H1 (cell line): ENCODE measurements around the gene LRRFIP1. TPM values are rescaled to one million over a fixed set of nuclear protein-coding genes. Genes with fewer than 3 reads are reported as not detected.

Source experiments
- CTCF ChIA-PET: fragments of 300-600 bp; sonication (Branson Sonifier 250); formaldehyde crosslinking; loops from one replicate; lab custom pipeline; 2021; ENCODE audit not compliant: partially characterized antibody; lab: Charles Lee
- POLR2A ChIA-PET: fragments of 300-600 bp; sonication (Branson Sonifier 250); formaldehyde crosslinking; loops from one replicate; lab custom pipeline; 2021; ENCODE audit warnings: inconsistent platforms; ENCODE audit not compliant: partially characterized antibody; lab: Charles Lee
- DNase-seq, 2 experiments: peaks; one replicate each; pipeline versions ENCODE4 v3.0.0 to v3.0.0-alpha.2; 2010 to 2022; ENCODE audit warnings: low spot score in 2 of 2, low read depth in 1 of 2, mixed read lengths in 1 of 2
- FAIRE-seq: peaks from 2 replicates; lab custom pipeline; 2011; peaks lifted over from hg19 to GRCh38; lab: Jason Lieb, UNC
- H2AFZ ChIP-seq: 2 replicates; pipeline ENCODE4 v1.8.1; 2012; ENCODE audit warnings: low read length, inconsistent platforms
- H2AK5ac ChIP-seq: 2 replicates; pipeline ENCODE4 v1.6.1; 2013; ENCODE audit warnings: low read depth, low read length
- H2BK120ac ChIP-seq: replicated peaks from 2 replicates; pipeline ENCODE3; 2013; ENCODE audit warnings: low read depth, low read length, inconsistent platforms
- H2BK12ac ChIP-seq: 2 replicates; pipeline ENCODE4 v1.6.1; 2013; ENCODE audit warnings: low read depth, low read length
- H2BK15ac ChIP-seq: 2 replicates; pipeline ENCODE4 v1.6.1; 2013; ENCODE audit warnings: low read length
- H2BK20ac ChIP-seq: 2 replicates; pipeline ENCODE4 v1.6.1; 2013; ENCODE audit warnings: low read length
- H2BK5ac ChIP-seq: 2 replicates; pipeline ENCODE4 v1.6.1; 2013; ENCODE audit warnings: low read depth, low read length
- H3K14ac ChIP-seq: 2 replicates; pipeline ENCODE4 v1.6.1; 2013; ENCODE audit warnings: inconsistent platforms; ENCODE audit not compliant: insufficient read length
- H3K18ac ChIP-seq: 2 replicates; pipeline ENCODE4 v1.6.1; 2013; ENCODE audit warnings: low read length; ENCODE audit errors: extremely low read depth
- H3K23ac ChIP-seq: 2 replicates; pipeline ENCODE4 v1.6.1; 2013; ENCODE audit warnings: inconsistent platforms; ENCODE audit not compliant: insufficient read length
- H3K23me2 ChIP-seq: 2 replicates; pipeline ENCODE4 v1.6.1; 2013; ENCODE audit warnings: low read depth, low read length
- H3K27ac ChIP-seq: 2 replicates; pipeline ENCODE4 v1.6.1; 2011; ENCODE audit warnings: low read depth, low read length, inconsistent platforms
- H3K27me3 ChIP-seq, 4 experiments: replicated peaks in 1 of 4; 1 replicate in 1 of 4; 2 replicates in 3 of 4; pipeline versions ENCODE4 v1.6.1 to v1.8.1; 2011 to 2013; ENCODE audit warnings: low read length in 3 of 4, mild to moderate bottlenecking in 3 of 4, inconsistent platforms in 2 of 4, mixed read lengths in 2 of 4, moderate library complexity in 1 of 4; ENCODE audit not compliant: control insufficient read depth in 3 of 4, insufficient read depth in 3 of 4; ENCODE audit errors: extremely low read depth in 1 of 4
- H3K36me3 ChIP-seq, 4 experiments: 2 replicates each; pipeline versions ENCODE4 v1.6.1 to v1.8.1; 2011 to 2013; ENCODE audit warnings: mild to moderate bottlenecking in 4 of 4, low read length in 3 of 4, moderate library complexity in 2 of 4, control low read depth in 1 of 4, inconsistent platforms in 1 of 4; ENCODE audit not compliant: insufficient read depth in 4 of 4, control insufficient read depth in 2 of 4
- H3K4ac ChIP-seq: replicated peaks from 2 replicates; pipeline ENCODE3; 2013; ENCODE audit warnings: low read length, low read depth, mixed read lengths, inconsistent platforms; ENCODE audit not compliant: insufficient read length
- H3K4me1 ChIP-seq, 4 experiments: replicated peaks in 1 of 4; 1 replicate in 1 of 4; 2 replicates in 3 of 4; pipeline versions ENCODE4 v1.6.1 to v1.8.1; 2011 to 2013; ENCODE audit warnings: low read length in 3 of 4, inconsistent platforms in 2 of 4, mixed read lengths in 1 of 4; ENCODE audit not compliant: insufficient read depth in 4 of 4, control insufficient read depth in 3 of 4
- H3K4me2 ChIP-seq, 2 experiments: 2 replicates each; pipeline versions ENCODE4 v1.6.1 to v1.8.1; 2011 to 2013; ENCODE audit warnings: low read depth in 2 of 2, low read length in 2 of 2, control low read depth in 1 of 2, inconsistent platforms in 1 of 2, mild to moderate bottlenecking in 1 of 2; ENCODE audit not compliant: insufficient read depth in 1 of 2
- H3K4me3 ChIP-seq, 4 experiments: fragments of 200-600, 300-600 bp in 1 of 4; sonication (generic), shearing (Covaris generic), sonication (Bioruptor Twin) in 1 of 4; 2 replicates each; pipeline versions ENCODE4 v1.5.1 to v1.8.1; 2011 to 2016; ENCODE audit warnings: low read length in 4 of 4, low read depth in 3 of 4, control low read depth in 2 of 4, inconsistent platforms in 2 of 4, mild to moderate bottlenecking in 2 of 4, mixed read lengths in 1 of 4, moderate library complexity in 1 of 4; ENCODE audit not compliant: insufficient read depth in 2 of 4; ENCODE audit errors: extremely low read depth in 1 of 4
- H3K56ac ChIP-seq: replicated peaks from 2 replicates; pipeline ENCODE3; 2013; ENCODE audit warnings: low read depth, mild to moderate bottlenecking, mixed read lengths, low read length, inconsistent platforms; ENCODE audit not compliant: insufficient read length
- H3K79me1 ChIP-seq: 2 replicates; pipeline ENCODE4 v1.6.1; 2013; ENCODE audit warnings: low read depth, low read length, control low read depth
- H3K79me2 ChIP-seq, 2 experiments: 2 replicates each; pipeline versions ENCODE4 v1.6.1 to v1.8.1; 2012 to 2013; ENCODE audit warnings: low read length in 2 of 2, mild to moderate bottlenecking in 2 of 2, inconsistent platforms in 1 of 2; ENCODE audit not compliant: insufficient read depth in 2 of 2, control insufficient read depth in 1 of 2
- H3K9ac ChIP-seq, 4 experiments: replicated peaks in 1 of 4; 1 replicate in 1 of 4; 2 replicates in 3 of 4; pipeline versions ENCODE4 v1.6.1 to v1.8.1; 2011 to 2013; ENCODE audit warnings: low read depth in 3 of 4, low read length in 3 of 4, control low read depth in 2 of 4, mild to moderate bottlenecking in 2 of 4, moderate library complexity in 2 of 4, inconsistent platforms in 1 of 4; ENCODE audit errors: extremely low read depth in 1 of 4
- H3K9me3 ChIP-seq, 2 experiments: 2 replicates each; pipeline versions ENCODE4 v1.6.1 to v1.8.1; 2012 to 2013; ENCODE audit warnings: mild to moderate bottlenecking in 2 of 2, moderate library complexity in 2 of 2, control low read depth in 1 of 2, inconsistent platforms in 1 of 2, low read depth in 1 of 2, low read length in 1 of 2, mixed read lengths in 1 of 2; ENCODE audit not compliant: insufficient read depth in 2 of 2
- H4K20me1 ChIP-seq, 2 experiments: replicated peaks in 1 of 2; 2 replicates each; pipeline versions ENCODE3 to v1.8.1; 2011 to 2013; ENCODE audit warnings: inconsistent platforms in 2 of 2, low read length in 2 of 2, mild to moderate bottlenecking in 1 of 2; ENCODE audit not compliant: insufficient read depth in 2 of 2, control insufficient read depth in 1 of 2
- H4K5ac ChIP-seq: 2 replicates; pipeline ENCODE4 v1.6.1; 2013; ENCODE audit warnings: low read length, low read depth, mixed read lengths, inconsistent platforms; ENCODE audit not compliant: insufficient read length
- H4K8ac ChIP-seq: 2 replicates; pipeline ENCODE4 v1.8.0; 2013; ENCODE audit warnings: mild to moderate bottlenecking, moderate library complexity, low read length, inconsistent platforms; ENCODE audit not compliant: insufficient read depth; ENCODE audit errors: extremely low read depth
- H4K91ac ChIP-seq: replicated peaks from 2 replicates; pipeline ENCODE3; 2013; ENCODE audit warnings: low read length, mixed read lengths, inconsistent platforms; ENCODE audit not compliant: insufficient read length
- BACH1 ChIP-seq: IDR thresholded peaks from 2 replicates; pipeline ENCODE4 v1.6.1; 2012; ENCODE audit warnings: low read length, improper control_type of control experiment
- CHD1 ChIP-seq: IDR thresholded peaks from 2 replicates; pipeline ENCODE4 v1.6.1; 2012; ENCODE audit warnings: low read depth, low read length, improper control_type of control experiment
- CHD2 ChIP-seq: IDR thresholded peaks from 2 replicates; pipeline ENCODE4 v1.6.1; 2012; ENCODE audit warnings: low read length, improper control_type of control experiment
- CTBP2 ChIP-seq: IDR thresholded peaks from 2 replicates; pipeline ENCODE4 v1.7.0; 2011; ENCODE audit warnings: borderline replicate concordance, mild to moderate bottlenecking, moderate library complexity, mixed read lengths, low read length; ENCODE audit not compliant: insufficient read depth, insufficient read length
- E2F6 ChIP-seq: IDR thresholded peaks from 2 replicates; pipeline ENCODE4 v1.6.1; 2012; ENCODE audit warnings: inconsistent platforms
- EZH2 ChIP-seq: fragments of 200-600 bp; sonication (generic); IDR thresholded peaks from 2 replicates; pipeline ENCODE4 v1.7.1; 2012; ENCODE audit warnings: low read depth, mild to moderate bottlenecking, moderate library complexity, low read length, inconsistent platforms; ENCODE audit not compliant: severe bottlenecking
- GABPA ChIP-seq: IDR thresholded peaks from 2 replicates; pipeline ENCODE4 v1.6.1; 2011; ENCODE audit warnings: mild to moderate bottlenecking, low read length, moderate library complexity, borderline replicate concordance; ENCODE audit not compliant: insufficient read depth
- GTF2F1 ChIP-seq: IDR thresholded peaks from 2 replicates; pipeline ENCODE4 v1.6.1; 2012; ENCODE audit warnings: low read depth, low read length, improper control_type of control experiment, borderline replicate concordance
- JUN ChIP-seq: IDR thresholded peaks from 2 replicates; pipeline ENCODE4 v1.6.1; 2011; ENCODE audit warnings: low read depth, mild to moderate bottlenecking, improper control_type of control experiment, low read length
- KDM5A ChIP-seq: fragments of 200-600 bp; IDR thresholded peaks from 2 replicates; pipeline ENCODE4 v1.7.1; 2012; ENCODE audit warnings: mild to moderate bottlenecking, low read length, inconsistent platforms, mixed read lengths
- PHF8 ChIP-seq: fragments of 200-600 bp; sonication (generic); conservative IDR thresholded peaks from 2 replicates; pipeline ENCODE4 v1.7.1; 2012; ENCODE audit warnings: low read depth, mild to moderate bottlenecking, inconsistent platforms, low read length, moderate library complexity
- POLR2A ChIP-seq, 2 experiments: IDR thresholded peaks; 1 replicate in 1 of 2; 2 replicates in 1 of 2; pipeline ENCODE4 v1.6.1; 2011; ENCODE audit warnings: low read depth in 2 of 2, low read length in 2 of 2, mild to moderate bottlenecking in 2 of 2; ENCODE audit errors: control extremely low read depth in 1 of 2
- SP4 ChIP-seq: IDR thresholded peaks from 2 replicates; pipeline ENCODE4 v1.6.1; 2012; ENCODE audit warnings: low read length, inconsistent platforms
- TBP ChIP-seq: IDR thresholded peaks from 2 replicates; pipeline ENCODE4 v1.6.1; 2011; ENCODE audit warnings: low read depth, low read length, improper control_type of control experiment
- WGBS, 2 experiments: shearing (Covaris generic) in 1 of 2; methylation state at CpG; one replicate each; pipeline versions ENCODE4 v1.1.6 to v1.1.7; 2013 to 2015; ENCODE audit warnings: low lambda C conversion rate in 2 of 2, mixed read lengths in 2 of 2, inconsistent platforms in 1 of 2, low coverage in 1 of 2, missing lambda C conversion rate in 1 of 2; ENCODE audit not compliant: insufficient replicate concordance in 2 of 2, insufficient coverage in 1 of 2, insufficient read length in 1 of 2; ENCODE audit errors: extremely low coverage in 1 of 2, missing lambda C conversion rate in 1 of 2; 5-methylcytosine and 5-hydroxymethylcytosine counted together
- polyA plus RNA-seq, 7 experiments: library from polyadenylated mRNA; depleted of rRNA in 3 of 7; stranded (reverse) in 5 of 7; unstranded in 2 of 7; fragments of >200 nt in 5 of 7; fragments of 200-250 nt in 2 of 7; gene quantifications; 1 replicate in 5 of 7; 2 replicates in 1 of 7; 4 replicates in 1 of 7; pipeline versions ENCODE4 v1.2.1 to v1.2.3, GENCODE V29; 2011 to 2013; ENCODE audit warnings: missing spikeins in 2 of 7, mixed read lengths in 2 of 7
- total RNA-seq: library from RNA; stranded (reverse); fragmentation: NEBNext Ultra II Directional; extraction: Animal tissue kit (Norgen Biotek cat#: 25700); gene quantifications from 2 replicates; pipeline ENCODE4 v1.2.1, GENCODE V29; 2021

Gene LRRFIP1
- total and polyA plus RNA-seq, 2 of the 8 experiments (the other 6 are each of a cell fraction or from before 2014, with no cell fraction given), result 12.1 to 75.8 TPM

DNA sequence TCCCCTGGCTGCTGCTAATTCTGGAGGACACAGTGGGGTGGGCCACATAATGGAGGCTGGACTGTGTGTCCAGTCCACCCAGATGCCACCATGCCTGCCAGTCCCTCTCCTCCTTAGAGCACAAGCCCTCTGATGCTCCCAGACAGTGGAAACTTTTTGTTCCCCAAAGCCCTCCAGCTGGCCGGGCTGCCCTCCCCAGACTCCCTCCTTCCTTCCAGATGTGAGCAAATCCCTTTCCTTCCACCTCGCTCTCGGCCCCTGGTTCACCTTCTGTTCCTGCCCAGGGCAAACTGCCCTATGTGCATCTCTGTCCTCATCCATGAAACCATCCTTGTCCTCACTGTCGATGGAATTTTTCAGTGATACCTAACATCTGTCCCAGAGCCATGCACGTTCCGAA, 33.9 kb downstream of the LRRFIP1 start:
- FAIRE-seq, result no peak
- Histone ChIP-seq H3K9ac (no peak overlapping the region), H4K91ac (no peak overlapping the region), H3K36me3 (no peaks in the 10 kb centered on the region), H2BK15ac (no peak overlapping the region), H3K4me2 (no peak overlapping the region), H3K56ac (no peak overlapping the region), H2AFZ (no peak overlapping the region), H2AK5ac (peak overlapping the region; percentile 3; the same call in 1 of the 2 replicates), H3K79me1 (peaks cover 5% of the 10 kb centered on the region), H3K14ac (no peak overlapping the region), H2BK20ac (no peak overlapping the region), H2BK12ac (peak overlapping the region; percentile 52), H3K4me3 (no peak overlapping the region), H4K20me1 (peaks cover 0 to 5% of the 10 kb centered on the region in 2 experiments), H2BK5ac (peak overlapping the region; percentile 2), H3K23ac (no peak overlapping the region), H3K27ac (no peak overlapping the region), H3K18ac (no peak overlapping the region), H4K5ac (no peak overlapping the region), H3K4me1 (peaks cover 6 to 13% (median 8%) of the 10 kb centered on the region in 4 experiments), H2BK120ac (no peak overlapping the region), H3K27me3 (no peaks in the 10 kb centered on the region), H3K23me2 (no peaks in the 10 kb centered on the region), H3K4ac (no peak overlapping the region), H3K9me3 (no peaks in the 10 kb centered on the region), H3K79me2 (no peaks in the 10 kb centered on the region), H4K8ac (no peak overlapping the region; the same call in 1 of the 2 replicates)
- POLR2A ChIA-PET, result interaction anchor here (1.2 kb wide), 2 partner anchors 10 to 38 kb away, joined by 3 to 4 read pairs; no protein-coding TSS in a partner anchor
- CTCF ChIA-PET, result interaction anchor here (0.6 to 2.8 kb wide), 8 partner anchors 9 to 89 kb away, joined by 3 to 10 read pairs (median 3); no protein-coding TSS in a partner anchor
- 72% methylated on average over 5 of the region's 6 CpGs; no CpG with 5 or more reads in 1 of the 2 experiments for WGBS, 2 experiments
- no peak for DNase-seq
- TF ChIP-seq SP4, result no peak
- TF ChIP-seq CHD1, result no peak
- no peak for TF ChIP-seq EZH2
- TF ChIP-seq PHF8, result no peak
- TF ChIP-seq GTF2F1, result no peak
- TF ChIP-seq JUN, result no peak
- TF ChIP-seq BACH1, result no peak
- no peak for TF ChIP-seq E2F6
- TF ChIP-seq KDM5A, result no peak
- TF ChIP-seq GABPA, result no peak
- no peak for TF ChIP-seq CTBP2
- TF ChIP-seq CHD2, result no peak
- TF ChIP-seq TBP, result no peak
- TF ChIP-seq POLR2A (IDR thresholded peaks at IDR 0.05; ENCODE audit: control extremely low read depth in 1 of 2, low read depth in 2 of 2, low read length in 2 of 2), result no peak
